ENCODE data around the gene TMEM52. TPM values are rescaled to one million over a fixed set of nuclear protein-coding genes. Genes with fewer than 3 reads are reported as not detected.

TMEM52 gene
- polyA plus RNA-seq, 3 donors, result 2.3 TPM; not detected in 2

DNA sequence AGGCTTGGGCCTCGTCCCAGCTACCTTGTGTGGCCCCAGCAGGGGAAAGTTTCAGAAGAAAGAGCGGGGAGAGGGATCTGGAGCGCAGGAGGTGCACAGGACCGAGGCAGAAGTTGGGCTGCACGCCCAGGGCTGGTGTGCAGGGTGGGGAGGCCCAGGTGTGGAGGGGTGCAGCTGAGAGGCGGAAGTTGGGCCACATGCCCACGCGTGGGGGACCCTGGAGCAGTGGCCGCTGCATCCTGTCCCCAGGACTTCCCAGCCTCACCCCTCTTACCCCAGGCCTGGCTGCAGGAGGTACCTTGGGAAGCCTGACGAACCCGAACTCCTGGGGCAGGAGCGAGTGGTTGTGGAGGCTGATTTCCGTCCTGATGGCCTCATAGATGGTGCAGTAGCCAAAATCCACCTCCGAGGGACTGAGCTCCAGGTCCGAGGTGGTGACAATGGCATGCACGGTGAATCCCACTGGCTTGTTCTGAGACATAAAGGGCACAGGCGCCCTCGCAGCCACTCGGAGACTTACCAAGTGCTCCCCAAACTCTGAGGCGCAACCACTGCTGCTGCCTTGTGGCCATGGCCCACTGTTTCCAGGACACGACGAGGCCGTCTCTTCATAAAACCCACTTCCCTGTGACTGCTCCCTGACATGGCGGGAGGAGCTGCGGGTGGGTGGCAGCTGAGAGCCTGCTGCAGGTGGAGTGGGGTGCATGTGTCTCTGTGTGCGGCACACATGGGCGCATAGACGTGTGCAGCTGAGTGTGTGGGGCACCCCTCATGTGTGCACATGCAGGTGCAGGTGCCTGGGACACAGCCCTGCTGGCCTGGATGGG, 20.4 kb upstream of the TMEM52 start:
- Mint-ChIP-seq H3K4me3 (no peak overlapping the region), H3K9me3 (peaks cover 0 to 6% (median 0%) of the 10 kb centered on the region in 7 donors), H3K27me3 (ENCODE audit: low read depth in 3 of 3) (peaks cover 4 to 8% (median 5%) of the 10 kb centered on the region in 3 donors), H3K36me3 (no peaks in the 10 kb centered on the region), H3K27ac (no peak overlapping the region), H3K4me1 (peaks cover 6% of the 10 kb centered on the region)
- Histone ChIP-seq H3K79me2 (ENCODE audit: insufficient read depth, low read length) (no peaks in the 10 kb centered on the region), H3K9me3 (replicated peaks in 1 of 2; ENCODE audit: control insufficient read depth in 1 of 2, insufficient read depth in 1 of 2, low read length in 2 of 2) (no peaks in the 10 kb centered on the region), H3K9ac (ENCODE audit: insufficient read depth, low read length, poor library complexity, severe bottlenecking) (no peak overlapping the region), H3K4me3 (replicated peaks in 1 of 3; ENCODE audit: low read depth in 2 of 3, low read length in 3 of 3) (no peak overlapping the region), H3K27ac (ENCODE audit: low read depth in 1 of 2, low read length in 2 of 2) (no peak overlapping the region), H3K4me1 (ENCODE audit: control insufficient read depth in 1 of 2, insufficient read depth in 2 of 2, low read length in 2 of 2) (peaks cover 6% of the 10 kb centered on the region in 2 donors), H3K4me2 (replicated peaks; ENCODE audit: extremely low read depth, low read length, poor library complexity, severe bottlenecking) (no peak overlapping the region), H3K36me3 (replicated peaks in 1 of 2; ENCODE audit: control insufficient read depth in 1 of 2, insufficient read depth in 2 of 2, low read length in 2 of 2) (no peaks in the 10 kb centered on the region), H3K27me3 (ENCODE audit: control insufficient read depth in 2 of 2, insufficient read depth in 2 of 2, low read length in 2 of 2) (no peaks in the 10 kb centered on the region), H2AFZ (ENCODE audit: insufficient read depth, low read depth, low read length, poor library complexity, severe bottlenecking) (no peak overlapping the region), H4K20me1 (ENCODE audit: insufficient read depth, low read length) (no peaks in the 10 kb centered on the region)
- no peak for DNase-seq
- intact Hi-C loops (cut with micrococcal nuclease), result loop anchor here in 1 of 2 donors (5.0 kb wide), 1 partner anchor 108 kb away; no protein-coding TSS in a partner anchor
- WGBS (ENCODE audit: insufficient coverage), result 96% methylated on average over 16 of the region's 28 CpGs
- TF ChIP-seq, protein P1, sequence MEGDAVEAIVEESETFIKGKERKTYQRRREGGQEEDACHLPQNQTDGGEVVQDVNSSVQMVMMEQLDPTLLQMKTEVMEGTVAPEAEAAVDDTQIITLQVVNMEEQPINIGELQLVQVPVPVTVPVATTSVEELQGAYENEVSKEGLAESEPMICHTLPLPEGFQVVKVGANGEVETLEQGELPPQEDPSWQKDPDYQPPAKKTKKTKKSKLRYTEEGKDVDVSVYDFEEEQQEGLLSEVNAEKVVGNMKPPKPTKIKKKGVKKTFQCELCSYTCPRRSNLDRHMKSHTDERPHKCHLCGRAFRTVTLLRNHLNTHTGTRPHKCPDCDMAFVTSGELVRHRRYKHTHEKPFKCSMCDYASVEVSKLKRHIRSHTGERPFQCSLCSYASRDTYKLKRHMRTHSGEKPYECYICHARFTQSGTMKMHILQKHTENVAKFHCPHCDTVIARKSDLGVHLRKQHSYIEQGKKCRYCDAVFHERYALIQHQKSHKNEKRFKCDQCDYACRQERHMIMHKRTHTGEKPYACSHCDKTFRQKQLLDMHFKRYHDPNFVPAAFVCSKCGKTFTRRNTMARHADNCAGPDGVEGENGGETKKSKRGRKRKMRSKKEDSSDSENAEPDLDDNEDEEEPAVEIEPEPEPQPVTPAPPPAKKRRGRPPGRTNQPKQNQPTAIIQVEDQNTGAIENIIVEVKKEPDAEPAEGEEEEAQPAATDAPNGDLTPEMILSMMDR (IDR thresholded peaks at IDR 0.05), result no peak

DNA sequence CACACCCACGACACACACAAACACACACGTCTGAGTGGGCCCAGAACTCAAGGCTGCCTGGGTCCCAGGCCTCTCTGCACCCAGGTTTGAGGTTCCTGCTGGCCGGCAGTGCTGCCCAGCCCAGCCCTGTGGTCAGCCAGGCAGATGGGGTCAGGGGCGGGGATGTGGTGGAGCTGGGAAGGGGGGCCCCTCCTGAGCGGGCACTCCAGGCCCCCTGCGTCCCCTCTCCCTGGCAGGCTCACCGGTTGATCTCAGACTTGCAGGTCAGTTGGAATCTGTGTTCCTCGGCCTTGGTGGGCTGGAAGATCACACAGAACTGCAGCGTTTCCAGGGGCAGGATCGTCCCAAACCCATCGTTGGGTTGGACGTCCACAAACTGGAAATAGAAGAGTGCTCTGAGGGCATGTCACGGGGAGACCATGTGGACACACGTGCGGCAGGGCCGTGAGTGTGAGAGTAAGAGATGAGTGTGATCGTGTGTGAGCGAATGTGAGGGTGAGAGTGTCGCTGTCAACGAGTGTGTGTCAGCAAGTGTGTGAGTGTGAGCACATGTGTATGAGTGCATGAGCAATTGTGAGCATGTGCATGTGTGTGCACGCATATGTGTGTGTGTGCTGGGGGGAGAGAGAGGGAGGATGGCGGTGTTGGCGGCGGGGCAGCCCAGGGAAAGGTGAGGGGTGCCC, 19.7 kb upstream of the TMEM52 start:
- no peak overlapping the region for H2AFZ ChIP-seq (ENCODE audit: insufficient read depth, low read depth, low read length, poor library complexity, severe bottlenecking)
- no peak overlapping the region for H3K9ac ChIP-seq (ENCODE audit: insufficient read depth, low read length, poor library complexity, severe bottlenecking)
- no peaks in the 10 kb centered on the region for H3K27me3 ChIP-seq (ENCODE audit: control insufficient read depth in 2 of 2, insufficient read depth in 2 of 2, low read length in 2 of 2)
- H4K20me1 ChIP-seq (ENCODE audit: insufficient read depth, low read length), result no peaks in the 10 kb centered on the region
- H3K4me1 Mint-ChIP-seq, result peaks cover under 1% of the 10 kb centered on the region
- peaks cover 0 to 11% (median 4%) of the 10 kb centered on the region in 7 donors for H3K9me3 Mint-ChIP-seq
- H3K36me3 Mint-ChIP-seq, result no peaks in the 10 kb centered on the region
- no peak overlapping the region for H3K27ac ChIP-seq (ENCODE audit: low read depth in 1 of 2, low read length in 2 of 2)
- H3K4me3 ChIP-seq (replicated peaks in 1 of 3; ENCODE audit: low read depth in 2 of 3, low read length in 3 of 3), result no peak overlapping the region
- no peak overlapping the region for H3K4me3 Mint-ChIP-seq
- H3K27me3 Mint-ChIP-seq (ENCODE audit: low read depth in 3 of 3), result peaks cover 2 to 4% (median 3%) of the 10 kb centered on the region in 3 donors
- WGBS (ENCODE audit: insufficient coverage), result 95% methylated on average over 22 of the region's 24 CpGs
- no peaks in the 10 kb centered on the region for H3K79me2 ChIP-seq (ENCODE audit: insufficient read depth, low read length)
- DNase-seq, result no peak
- intact Hi-C loops (cut with micrococcal nuclease), result no loop called here
- no peak overlapping the region for H3K4me2 ChIP-seq (replicated peaks; ENCODE audit: extremely low read depth, low read length, poor library complexity, severe bottlenecking)
- TF ChIP-seq, protein P1 (IDR thresholded peaks at IDR 0.05), result no peak
- H3K27ac Mint-ChIP-seq, result no peak overlapping the region
- no peaks in the 10 kb centered on the region for H3K9me3 ChIP-seq (replicated peaks in 1 of 2; ENCODE audit: control insufficient read depth in 1 of 2, insufficient read depth in 1 of 2, low read length in 2 of 2)
- H3K36me3 ChIP-seq (replicated peaks in 1 of 2; ENCODE audit: control insufficient read depth in 1 of 2, insufficient read depth in 2 of 2, low read length in 2 of 2), result no peaks in the 10 kb centered on the region
- peaks cover under 1% of the 10 kb centered on the region in 2 donors for H3K4me1 ChIP-seq (ENCODE audit: control insufficient read depth in 1 of 2, insufficient read depth in 2 of 2, low read length in 2 of 2)
